SHP77 (cell line): ENCODE data around the gene RNF186.
A peak's percentile ranks its signal among the peaks of the same experiment; 100 is the strongest.
"Not testable (repeated sequence)": the region's sequence is repeated elsewhere in the genome, so short reads cannot be mapped to it uniquely, and the experiment has no call there.

Experiments
- DNase-seq, 2 experiments: peaks; one replicate each; lab custom pipeline; 2025; lab: John Stamatoyannopoulos, UW

Gene RNF186, protein sequence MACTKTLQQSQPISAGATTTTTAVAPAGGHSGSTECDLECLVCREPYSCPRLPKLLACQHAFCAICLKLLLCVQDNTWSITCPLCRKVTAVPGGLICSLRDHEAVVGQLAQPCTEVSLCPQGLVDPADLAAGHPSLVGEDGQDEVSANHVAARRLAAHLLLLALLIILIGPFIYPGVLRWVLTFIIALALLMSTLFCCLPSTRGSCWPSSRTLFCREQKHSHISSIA

DNA sequence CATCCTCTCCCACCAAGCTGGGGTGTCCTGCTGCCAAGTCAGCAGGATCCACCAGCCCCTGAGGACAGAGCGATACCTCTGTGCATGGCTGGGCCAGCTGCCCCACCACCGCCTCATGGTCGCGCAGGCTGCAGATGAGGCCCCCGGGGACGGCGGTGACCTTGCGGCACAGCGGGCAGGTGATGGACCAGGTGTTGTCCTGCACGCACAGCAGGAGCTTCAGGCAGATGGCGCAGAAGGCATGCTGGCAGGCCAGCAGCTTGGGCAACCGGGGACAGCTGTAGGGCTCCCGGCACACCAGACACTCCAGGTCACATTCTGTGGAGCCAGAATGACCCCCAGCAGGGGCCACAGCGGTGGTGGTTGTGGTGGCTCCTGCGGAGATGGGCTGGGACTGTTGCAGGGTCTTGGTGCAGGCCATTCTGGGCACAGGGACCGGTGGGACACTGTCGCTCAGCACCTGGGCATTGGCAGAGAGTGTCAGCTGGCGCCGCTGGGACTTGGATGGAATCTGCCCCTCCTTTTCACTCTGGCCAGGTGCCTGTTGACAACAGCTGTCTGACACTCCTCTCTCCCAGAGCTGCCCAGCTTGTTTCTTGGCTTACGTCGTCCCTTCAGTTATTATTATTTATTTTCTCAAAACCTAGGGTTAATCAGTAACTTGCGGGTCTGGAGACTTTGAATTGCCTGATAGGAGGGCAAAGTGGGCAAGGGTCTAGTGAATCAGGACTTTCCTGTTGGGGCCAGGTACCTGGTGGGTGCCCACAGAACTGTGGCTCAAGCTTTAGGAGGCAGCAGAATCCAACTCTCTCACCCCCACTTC is at the start of gene RNF186:
RNF186 (minus strand) TSS at position 603 of the 823 bp plus-strand sequence; CDS start at position 421, 182 bp downstream.
- DNase-seq, result peak; percentile 34 to 57

DNA sequence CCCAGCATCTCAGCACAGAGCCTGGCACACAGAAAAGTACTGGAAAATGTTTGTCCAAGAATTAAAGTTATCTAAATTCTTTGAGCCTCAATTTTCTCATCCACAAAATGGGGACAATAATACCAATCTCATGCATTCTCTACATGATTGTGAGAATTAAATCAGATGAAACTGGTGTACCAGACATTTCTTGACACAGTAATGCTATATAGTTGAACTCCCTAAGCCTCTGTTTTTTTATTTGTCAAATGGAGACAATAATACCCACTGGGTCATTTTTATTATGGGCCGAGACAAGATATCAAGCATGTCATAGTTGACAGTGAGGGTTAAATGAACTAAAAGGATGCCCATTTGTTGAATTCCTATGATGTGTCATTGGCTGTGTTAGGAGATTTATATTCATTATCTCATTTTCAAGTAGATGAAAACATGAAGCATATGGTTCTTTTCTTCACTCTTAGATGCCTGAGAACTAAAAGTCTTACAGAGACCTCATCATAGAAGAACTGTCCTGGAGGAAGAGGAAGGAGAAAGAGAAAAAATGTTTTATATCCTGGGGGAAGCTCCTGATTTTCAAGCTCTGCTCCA is 49.6 kb upstream of the RNF186 start:
- DNase-seq, result no peak

DNA sequence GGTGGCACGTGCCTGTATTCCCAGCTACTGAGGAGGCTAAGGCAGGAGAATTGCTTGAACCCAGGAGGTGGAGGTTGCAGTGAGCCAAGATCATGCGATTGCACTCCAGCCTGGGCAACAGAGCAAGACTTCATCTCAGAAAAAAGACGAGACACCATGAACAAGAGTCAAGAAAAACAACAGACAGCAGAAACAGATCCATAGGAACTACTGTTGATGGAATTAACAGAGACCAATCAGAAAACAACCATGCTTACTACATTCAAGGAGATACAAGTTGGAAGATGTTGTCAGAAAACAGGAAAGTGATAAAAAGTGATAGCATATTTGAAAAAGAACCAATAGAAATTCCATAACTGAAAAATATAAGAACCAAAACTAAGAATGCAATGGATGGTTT is 47.9 kb upstream of the RNF186 start:
- no peak for DNase-seq

DNA sequence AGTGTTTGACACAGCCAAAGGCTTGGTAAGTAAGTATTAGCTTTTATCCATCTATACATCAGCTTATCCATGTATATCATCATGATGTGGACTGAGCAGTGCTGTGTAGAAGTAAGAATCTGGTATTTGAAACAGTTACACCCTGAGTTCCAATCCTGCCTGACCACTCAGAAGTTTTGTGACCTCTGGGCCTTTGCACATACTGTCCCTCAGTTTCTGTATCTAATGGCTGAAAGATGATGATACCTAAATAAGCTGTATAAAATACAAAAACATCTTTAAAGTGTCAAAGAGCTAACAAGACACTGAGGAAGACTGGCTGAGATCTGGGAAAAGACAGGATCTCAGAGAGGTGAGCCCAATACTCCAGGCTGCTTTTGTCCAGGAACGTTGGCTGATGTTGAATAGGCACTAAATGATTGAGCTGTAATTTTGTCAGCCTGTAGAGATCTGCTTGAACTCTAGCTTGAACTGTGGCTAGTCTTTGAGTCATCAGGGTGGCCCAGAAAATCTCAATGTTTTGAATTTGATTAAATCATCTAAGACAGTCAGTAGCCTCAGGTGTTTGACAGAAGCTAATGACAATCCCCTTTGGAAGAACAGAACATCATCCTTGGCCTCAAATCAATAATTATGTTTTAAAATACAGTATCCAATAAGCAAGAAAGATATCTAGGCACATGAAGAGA is 46.9 kb upstream of the RNF186 start:
- no peak for DNase-seq

DNA sequence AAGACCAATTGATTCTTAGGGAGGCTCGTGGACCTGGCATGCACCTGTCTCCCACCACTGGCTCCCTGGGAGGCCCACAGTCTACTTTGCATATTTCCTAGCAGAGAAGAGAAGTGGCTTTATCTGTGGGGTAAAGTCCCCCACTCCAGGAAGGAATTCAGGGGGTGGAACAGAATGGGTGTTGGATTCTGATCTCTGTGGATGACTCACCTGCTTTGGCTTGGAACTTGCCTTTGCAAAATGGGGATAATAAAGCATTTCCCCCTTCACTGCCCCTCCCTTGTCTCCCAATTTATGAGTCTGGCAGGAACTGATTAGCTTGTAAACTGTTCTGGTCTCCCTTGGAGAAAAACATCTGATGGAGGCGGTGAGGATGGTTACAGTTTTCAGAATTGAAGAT is 46.0 kb upstream of the RNF186 start:
- DNase-seq, result no peak

DNA sequence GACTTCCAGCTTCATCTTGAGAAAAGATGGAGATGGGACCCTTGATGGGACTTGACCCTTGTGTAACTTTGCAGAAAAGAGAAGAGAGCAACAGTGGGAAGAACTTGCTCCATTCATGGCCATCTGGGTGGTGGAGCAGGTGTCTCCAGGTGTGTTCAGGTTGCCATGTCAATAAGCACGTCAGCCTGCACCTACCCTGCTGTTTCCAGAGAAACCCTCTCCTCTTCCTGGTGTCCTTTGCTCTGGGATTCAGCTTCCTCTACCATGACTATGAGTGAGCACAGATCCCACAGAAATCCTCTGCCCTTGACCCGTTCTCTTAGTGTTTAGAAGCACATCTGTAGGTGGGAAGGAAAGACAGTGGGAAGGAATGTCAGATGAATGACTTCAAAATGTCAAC is 45.3 kb upstream of the RNF186 start:
- no peak for DNase-seq

DNA sequence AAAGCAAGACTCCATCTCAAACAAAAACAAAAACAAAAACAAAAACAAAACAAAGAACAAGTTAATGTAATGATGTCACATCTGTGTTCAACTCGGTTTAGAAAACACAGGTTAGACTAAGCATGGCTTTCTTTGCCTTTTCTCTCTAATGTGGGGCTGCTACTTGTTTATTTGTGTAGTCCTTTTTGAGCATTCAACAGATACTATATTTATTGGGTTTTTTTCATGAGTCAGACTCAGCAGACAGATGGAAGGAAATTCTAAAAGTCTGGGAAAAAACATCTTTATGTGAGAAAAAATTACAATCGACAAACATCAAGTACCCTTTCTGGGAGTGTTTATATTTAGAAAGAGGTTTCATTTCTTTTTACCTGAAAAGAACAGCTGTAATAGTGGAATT is 44.8 kb upstream of the RNF186 start:
- DNase-seq, result no peak

DNA sequence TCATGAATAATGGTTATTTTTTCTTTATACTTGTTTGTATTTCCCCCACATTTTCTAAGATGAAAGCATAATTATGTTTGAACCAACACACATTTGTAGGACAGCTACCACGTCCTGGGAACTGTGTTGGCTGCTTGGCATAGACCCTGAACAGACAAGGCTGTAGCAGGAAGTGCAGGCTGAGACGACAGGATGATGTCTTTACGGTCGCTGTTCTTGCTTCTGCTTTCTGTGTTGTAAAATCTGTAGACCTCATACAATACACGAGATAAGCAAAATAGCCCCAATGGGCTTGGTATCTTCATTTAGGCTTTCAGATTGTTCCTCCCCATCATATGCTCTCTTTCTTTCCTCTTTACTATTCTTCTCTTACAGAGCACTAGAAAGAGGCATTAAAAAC is 43.8 kb upstream of the RNF186 start:
- DNase-seq, result no peak

DNA sequence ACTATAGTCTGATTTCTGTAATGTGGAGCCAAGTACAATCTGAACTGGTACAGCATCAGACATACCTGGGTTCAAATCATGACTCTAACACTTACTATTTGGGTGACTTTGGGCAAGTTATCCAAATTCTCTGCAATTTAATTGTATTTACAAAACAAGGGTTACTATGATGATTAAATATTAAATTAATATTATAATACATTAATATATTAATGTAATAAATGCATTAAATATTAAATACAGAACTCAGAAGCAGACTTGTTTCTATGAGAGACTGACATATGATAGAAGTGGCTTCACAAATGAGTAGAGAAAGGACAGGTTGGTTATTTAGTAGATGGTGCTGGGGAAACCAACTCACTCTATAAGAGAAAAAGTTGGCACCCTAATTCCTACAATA is 39.8 kb upstream of the RNF186 start:
- DNase-seq, result no peak

DNA sequence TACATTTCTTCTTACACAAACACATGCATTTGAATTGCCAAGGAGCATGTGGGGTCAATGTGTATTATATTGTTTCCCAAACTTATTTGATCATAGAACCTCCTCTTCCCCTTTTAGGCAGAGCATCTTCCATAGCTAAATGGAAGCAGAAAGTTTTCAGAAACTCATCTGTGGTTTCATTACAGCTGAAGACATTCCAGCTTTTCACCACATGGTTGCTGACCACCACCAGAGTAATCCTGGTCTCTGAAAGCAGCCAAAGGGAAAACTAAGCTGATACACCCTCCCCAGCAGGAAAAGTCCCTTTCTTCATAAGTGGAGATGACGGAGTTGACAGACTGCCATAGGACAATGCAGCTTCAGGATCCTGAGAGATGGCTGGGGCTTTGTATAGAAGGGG is 37.0 kb upstream of the RNF186 start:
- DNase-seq, result no peak

DNA sequence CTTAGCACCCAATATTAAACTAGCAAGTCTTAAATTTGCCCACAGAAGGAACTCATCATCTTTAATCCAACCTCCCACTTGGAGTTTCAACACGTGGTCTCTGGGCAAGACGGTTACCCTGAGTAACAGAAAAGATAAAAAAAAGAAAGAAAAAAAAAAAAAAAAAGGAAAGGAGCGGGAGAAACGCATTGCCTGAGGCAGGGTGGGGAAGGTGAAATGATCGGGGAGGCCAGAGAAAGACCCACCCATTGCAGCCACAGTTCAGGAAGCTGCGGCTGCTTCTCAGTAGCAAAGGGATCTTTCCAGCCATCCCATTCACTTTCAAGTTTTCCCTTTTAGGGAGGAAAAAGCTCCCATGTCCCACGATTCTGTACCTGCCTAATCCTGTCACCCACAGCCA is 35.1 kb upstream of the RNF186 start:
- DNase-seq, result no peak

DNA sequence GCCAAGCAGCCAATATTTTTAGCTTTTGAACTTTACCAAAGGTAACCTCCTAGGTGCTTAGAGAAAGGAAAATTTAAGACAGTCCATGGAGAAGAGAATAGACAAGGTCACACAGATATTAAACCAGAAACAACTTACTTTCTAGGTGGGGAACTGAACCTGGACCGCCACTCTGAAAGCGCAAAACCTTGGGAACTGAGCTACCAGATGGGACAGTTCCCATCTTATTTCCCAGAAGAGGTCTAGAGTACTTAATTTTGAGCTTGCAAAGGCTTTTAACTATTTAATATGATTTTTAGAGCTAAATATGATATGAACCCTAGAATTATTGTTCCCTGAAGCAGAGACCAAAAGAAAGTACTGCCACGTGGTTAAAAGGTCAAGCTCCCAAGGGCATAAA is 34.2 kb upstream of the RNF186 start:
- DNase-seq, result not testable (repeated sequence)

DNA sequence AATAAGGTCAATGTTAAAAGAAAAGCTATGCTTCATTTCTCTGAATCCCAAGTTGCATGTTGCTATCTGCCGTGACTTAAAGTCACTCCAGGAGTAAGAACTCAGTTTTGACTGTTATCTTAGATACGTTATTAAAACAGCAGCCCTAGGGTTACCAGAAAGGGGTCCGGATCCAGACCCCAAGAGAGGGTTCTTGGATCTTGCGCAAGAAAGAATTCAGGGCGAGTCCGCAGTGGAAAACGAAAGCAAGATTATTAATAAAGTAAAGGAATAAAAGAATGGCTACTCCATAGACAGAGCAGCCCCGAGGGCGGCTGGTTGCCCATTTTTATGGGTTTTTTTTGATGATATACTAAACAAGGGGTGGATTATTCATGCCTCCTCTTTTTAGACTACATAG is 32.3 kb upstream of the RNF186 start:
- DNase-seq, result not testable (repeated sequence)

DNA sequence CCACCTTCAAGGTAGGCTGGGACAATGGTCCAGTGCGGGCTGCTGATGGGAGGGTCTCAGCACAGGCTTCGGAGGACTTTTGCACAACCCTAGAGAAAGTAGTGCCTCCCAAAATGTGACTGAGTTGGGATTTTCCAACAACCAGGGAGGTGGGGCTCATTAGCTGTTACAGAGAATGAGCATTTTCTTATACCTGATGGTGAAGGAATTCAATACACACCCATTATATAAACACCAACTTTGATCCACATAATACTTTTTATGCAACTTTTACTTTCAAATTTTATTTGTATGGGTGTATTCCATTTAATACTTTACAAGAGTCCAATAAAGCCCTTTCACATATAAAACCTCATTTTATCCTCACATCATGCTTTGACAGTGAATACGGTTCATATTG is 31.3 kb upstream of the RNF186 start:
- no peak for DNase-seq

DNA sequence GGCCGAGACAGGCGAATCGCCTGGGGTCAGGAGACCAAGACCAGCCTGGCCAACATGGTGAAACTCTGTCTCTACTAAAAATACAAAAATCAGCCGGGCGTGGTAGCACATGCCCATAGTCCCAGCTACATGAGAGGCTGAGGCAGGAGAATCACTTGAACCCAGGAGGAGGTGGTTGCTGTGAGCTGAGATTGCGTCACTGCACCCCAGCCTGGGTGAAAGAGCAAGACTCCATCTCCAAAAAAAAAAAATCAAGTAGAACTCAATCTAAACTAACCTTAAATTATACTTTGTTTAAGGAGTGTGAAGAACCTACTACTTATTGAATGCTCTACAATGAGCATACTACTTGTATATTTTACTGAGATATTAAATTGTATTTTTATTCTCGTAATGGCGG is 30.5 kb upstream of the RNF186 start:
- no peak for DNase-seq

DNA sequence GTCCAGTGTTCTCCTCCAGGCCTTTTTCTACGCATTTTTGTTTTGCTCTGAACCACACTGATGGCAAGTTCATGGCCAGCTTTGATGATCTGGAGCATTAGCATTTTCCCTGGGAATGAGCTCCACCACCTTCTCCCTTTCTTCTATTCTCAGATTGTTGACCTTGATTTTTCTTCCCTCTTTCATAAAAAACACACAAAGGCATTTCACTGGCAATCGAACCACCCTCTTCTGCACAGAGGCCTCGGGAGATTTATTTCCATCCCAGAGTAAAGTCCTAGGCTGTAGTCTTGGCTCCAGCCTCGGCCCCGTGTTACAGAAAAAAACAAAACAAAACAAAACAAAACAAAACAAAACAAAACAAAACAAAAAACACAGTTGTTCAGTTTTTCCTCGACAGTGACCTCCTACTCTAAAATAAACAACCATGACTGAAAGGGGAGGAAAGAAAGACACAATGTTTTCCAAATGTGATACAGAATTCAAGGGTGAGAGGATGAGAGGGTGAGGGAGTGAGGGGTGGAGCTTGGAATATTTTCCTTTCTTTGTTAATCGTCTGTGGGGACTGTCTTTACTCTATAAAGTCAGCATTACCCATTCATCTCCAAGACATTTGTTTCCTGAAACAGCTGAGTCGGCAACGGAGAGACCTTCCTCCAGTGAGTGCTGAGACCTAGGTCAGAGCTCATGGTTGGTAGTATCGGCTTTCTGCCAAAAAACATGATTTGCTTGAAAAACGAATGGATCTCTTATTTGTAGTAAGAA is 29.8 kb upstream of the RNF186 start:
- DNase-seq, result no peak

DNA sequence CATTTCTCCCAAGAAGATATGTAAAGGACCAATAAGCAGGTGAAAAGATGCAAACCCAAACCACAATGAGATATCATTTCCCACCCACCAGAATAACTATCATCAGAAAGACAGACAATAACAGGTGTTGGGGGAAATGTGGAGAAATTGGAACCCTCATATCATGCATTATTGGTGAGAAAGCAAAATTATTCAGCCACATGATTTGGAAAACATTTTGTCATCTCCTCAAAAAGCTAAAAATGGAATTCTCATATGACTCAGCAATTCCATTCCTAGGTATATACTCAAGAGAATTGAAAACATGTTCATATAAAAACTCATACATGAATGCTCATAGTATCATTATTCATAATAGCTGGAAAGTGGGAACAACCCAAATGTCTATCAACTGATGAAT is 25.1 kb upstream of the RNF186 start:
- no peak for DNase-seq

DNA sequence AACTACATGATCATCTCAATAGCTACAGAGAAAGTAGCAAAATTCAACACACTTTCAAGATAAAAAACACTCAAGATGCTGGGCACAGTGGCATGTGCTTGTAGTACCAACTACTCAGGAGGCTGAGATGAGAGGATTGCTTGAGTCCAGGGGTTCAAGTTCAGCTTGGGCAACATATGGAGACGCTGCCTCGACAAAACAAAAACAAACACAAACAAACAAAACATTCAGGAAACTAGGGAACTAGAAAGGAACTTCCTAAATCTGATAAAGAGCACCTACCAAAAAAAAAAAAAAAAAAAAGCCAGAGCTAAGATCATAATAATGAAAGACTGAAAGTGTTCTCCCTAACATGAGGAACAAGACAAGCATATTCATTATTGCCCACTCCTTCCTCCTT is 22.8 kb upstream of the RNF186 start:
- DNase-seq, result no peak

DNA sequence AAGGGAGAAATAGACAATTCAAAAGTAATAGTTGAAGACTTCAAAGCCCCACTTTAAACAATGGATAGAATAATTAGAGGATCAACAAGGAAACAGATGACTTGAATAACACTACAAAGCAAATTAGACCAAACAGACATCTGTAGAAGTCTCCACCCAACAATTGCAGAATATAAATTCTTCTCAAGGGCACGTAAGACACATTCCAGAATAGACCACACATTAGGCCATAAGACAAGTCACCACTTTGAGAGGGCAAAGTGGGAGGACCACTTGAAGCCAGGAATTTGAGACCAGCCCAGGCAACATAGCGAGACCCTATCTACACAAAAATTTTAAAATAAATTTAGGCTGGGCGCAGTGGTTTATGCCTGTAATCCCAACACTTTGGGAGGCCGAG is 20.5 kb upstream of the RNF186 start:
- DNase-seq, result no peak

DNA sequence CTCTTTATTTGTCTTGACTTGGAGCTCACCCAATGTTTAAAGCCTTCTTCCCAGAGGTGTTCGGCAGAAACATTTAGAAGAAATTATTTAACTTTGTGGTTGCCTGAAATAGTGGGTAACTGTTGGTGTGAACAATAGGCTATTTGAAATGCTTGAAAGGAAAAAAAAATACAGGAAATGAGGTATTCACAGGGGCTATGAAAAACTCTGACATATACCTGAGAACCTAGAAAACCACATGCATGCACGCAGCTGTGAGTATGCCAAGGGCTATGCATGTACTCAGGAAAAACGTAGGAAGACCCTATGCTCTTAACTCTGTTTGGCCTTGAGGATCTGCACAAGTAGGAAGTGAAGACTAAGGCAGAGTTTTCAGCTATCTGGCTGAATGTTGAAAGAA is 16.4 kb upstream of the RNF186 start:
- DNase-seq, result no peak

DNA sequence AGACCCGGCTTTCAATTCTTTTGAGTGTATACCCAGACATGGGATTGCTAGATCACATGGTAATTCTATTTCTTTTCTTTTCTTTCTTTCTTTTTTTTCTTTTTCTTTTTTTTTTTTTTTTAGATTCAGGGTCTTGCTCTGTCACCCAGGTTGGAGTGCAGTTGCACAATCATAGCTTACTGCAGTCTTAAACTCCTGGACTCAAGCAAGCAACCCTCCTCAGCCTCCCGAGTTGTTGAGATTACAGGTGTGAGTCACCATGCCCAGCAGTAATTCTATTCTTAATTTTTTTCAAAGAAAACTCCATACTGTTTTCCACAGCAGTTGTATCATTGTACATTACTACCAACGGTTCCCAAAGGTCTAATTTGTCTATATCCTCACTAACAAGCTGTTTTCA is 13.5 kb upstream of the RNF186 start:
- DNase-seq, result no peak

DNA sequence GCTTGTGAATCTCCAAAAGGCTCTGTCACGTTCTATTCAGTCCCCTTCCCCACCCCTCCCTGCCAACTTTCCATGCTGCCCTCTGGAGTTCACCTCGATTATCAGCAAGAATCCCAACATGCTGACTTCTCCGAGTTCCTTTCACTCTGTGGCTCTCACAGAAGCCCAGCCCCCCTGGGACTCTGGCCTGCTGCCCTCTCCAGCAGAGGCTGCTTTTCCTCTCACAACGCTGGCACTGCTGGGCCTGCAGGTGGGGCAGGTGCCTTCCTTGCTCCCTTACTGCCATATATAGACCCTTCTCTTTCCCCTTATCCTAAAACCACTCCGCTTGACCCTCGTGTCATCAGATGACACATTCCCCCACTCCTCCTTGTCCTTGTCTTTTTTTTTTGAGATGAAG is 10.2 kb upstream of the RNF186 start:
- no peak for DNase-seq
